ENCODE data around the gene TSTD2.
A peak's percentile ranks its signal among the peaks of the same experiment; 100 is the strongest.
"Not testable (repeated sequence)": the region's sequence is repeated elsewhere in the genome, so short reads cannot be mapped to it uniquely, and the experiment has no call there.

The TSTD2 gene

GRCh38 chr9:97629156-97629555 is 4.0 kb downstream of the TSTD2 start:
- DNase-seq: no peak

DNA sequence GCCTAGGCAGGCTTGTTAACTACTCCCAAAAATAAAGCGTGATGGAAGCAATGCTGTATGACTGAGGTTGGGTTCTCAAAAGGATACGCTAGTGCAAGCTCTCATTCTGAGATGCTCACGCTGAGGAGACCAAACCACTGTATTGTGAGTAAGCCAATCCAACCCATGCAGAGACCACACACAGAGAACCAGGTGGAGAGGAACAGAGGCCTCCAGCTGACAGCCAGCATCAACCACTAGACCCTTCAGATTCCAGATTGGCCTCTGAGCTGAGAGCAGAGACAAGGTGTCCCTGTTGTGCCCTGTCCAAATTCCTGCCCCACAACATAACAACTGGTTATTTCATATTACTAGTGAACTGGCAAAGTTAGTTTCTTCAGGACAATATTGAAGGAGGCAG is 4.5 kb downstream of the TSTD2 start:
- no peak for DNase-seq

- no peak for DNase-seq
These were observed 5.5 kb downstream of the TSTD2 start for GRCh38 chr9:97627624-97628023.

- DNase-seq: no peak
These were observed 7.5 kb downstream of the TSTD2 start for GRCh38 chr9:97625620-97626019.

DNA sequence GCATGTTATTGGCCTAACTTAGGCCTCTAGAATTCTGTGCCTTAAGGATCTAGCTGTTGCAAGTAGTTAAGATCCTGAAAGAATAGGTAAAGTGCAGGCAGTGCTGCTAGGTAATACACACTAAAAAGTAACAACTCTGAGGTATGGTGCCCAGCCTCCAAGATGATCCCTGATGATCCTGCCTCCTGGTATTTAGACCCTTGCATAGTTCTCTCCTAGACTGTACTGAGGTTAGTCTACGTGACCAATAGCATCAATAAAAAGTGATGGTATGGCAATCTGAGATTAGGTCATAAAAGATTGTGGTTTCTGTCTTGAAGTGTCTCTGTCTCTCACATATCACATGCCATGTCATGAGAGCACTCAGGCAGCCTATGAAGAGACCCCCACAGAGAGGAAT is 9.2 kb downstream of the TSTD2 start:
- DNase-seq: no peak

- not testable (repeated sequence) for DNase-seq
These were observed 10.7 kb downstream of the TSTD2 start for GRCh38 chr9:97622483-97622882.

- not testable (repeated sequence) for DNase-seq
These were observed 13.1 kb downstream of the TSTD2 start for GRCh38 chr9:97620063-97620462.

DNA sequence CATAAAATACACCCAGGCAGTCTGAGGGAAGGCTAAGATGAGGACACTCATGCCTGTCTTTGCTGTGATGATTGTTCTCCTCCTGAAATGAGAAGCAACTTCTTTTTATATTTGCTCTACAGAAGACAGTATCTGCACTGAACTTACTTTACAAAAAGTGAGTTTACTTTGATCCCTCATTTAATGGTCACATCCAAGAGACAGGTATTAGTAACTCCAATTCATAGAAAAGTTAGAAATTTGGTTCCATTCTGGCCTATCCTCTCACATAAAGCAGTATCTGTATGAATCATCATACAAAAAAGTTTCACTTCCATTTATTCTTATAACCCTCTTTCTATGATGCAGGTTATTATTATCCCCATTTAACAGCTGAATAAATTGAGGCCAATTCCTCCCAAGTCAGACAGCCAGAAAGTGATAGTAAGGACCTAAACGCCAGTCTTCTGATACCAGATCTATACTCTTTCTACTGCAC is 15.2 kb downstream of the TSTD2 start:
- DNase-seq: no peak

- peak; percentile 46 to 57 for DNase-seq
These were observed 17.6 kb downstream of the TSTD2 start for GRCh38 chr9:97615439-97616072.

DNA sequence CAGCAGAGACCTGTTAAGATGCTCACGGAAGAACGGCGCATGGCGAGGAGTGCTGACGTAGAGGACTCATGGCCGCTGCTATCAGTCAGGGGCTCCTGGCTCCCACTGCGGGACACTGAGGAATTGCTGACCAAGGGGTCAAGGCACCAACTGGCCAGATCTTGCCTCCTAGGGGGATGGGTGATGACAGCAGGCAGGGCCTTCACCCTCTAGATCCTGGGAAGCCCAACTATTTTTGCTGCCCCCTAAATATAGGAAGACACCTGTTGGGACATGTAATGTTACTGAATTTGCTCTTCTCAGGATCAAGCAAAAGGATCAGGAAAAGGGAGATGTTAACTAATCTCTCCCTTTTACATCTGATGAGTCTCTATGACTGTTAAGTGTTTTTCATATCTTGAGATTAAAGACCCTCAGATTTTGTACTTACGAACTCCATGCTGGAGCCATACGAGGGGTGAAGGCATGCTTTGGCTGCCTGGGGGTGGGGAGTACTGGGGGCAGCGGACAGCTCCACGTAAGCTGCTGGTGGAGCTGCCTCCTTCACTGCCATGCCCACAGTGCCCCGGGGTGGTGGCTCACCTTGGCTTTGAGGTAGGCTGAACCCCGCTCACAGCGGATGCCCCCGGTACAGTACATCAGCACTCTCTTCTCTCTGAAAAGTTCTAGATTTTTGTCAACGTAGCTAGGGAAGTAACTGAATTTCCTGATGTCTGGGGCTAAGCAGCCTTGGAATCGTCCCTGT is 28.1 kb downstream of the TSTD2 start:
- DNase-seq: no peak

- no peak for DNase-seq
These were observed 30.7 kb downstream of the TSTD2 start for GRCh38 chr9:97602430-97602829.

DNA sequence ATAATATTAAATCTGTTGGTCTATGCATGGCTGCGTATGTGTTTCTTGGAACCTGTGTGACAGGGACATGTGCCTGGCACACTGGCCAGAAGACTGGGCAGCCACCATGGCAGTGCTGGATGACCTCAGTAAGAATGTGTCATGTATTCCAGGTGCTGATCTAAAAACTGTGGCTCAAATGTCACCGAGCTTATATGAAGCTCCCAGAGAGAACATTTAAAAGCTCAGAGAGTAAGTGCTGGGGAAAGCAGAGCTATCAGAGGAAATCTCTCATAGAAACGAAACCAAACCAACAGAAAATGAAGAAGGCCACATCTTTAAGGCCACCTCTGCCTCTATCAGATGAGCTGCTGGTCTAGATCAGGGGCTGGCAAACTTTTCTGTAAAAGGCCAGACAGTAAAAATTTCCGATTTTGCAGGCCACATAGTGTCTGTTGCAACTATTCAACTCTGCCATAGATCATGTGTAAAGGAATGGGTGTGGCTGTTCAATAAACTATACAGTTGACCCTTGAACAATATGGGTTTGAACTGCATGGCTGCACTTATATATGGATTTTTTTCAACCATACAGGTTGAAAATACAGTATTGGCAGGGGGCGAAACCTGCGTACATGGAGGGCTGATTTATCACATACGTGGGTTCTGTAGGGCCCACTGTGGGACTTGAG is 31.8 kb downstream of the TSTD2 start:
- no peak for DNase-seq

- no peak for DNase-seq
These were observed 32.5 kb downstream of the TSTD2 start for GRCh38 chr9:97600531-97601227.

DNA sequence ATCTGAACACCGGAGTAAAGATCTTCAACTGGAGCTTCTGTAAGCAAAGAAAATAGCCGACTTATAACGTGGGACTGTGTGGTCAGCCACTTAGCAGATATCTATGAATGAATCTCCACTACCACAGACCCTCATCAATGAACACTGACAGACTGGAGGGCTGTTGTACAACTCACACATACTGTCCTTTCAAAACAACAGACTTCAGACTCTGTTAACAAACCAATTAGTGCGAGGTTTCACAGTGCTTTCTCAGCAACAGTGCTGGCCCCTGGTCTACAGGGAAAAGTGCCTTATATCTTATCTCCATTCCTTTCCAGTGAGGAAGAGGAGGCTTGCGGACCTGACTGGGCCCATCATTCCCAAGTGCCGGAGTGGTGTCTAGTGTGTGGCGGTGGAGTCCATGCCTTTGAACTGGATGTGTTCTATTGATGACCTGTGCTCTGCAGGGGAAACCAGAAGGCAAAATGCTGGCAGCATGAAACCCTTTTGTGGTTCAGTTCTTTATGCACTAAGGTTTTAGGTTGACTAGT is 33.8 kb downstream of the TSTD2 start:
- no peak for DNase-seq

DNA sequence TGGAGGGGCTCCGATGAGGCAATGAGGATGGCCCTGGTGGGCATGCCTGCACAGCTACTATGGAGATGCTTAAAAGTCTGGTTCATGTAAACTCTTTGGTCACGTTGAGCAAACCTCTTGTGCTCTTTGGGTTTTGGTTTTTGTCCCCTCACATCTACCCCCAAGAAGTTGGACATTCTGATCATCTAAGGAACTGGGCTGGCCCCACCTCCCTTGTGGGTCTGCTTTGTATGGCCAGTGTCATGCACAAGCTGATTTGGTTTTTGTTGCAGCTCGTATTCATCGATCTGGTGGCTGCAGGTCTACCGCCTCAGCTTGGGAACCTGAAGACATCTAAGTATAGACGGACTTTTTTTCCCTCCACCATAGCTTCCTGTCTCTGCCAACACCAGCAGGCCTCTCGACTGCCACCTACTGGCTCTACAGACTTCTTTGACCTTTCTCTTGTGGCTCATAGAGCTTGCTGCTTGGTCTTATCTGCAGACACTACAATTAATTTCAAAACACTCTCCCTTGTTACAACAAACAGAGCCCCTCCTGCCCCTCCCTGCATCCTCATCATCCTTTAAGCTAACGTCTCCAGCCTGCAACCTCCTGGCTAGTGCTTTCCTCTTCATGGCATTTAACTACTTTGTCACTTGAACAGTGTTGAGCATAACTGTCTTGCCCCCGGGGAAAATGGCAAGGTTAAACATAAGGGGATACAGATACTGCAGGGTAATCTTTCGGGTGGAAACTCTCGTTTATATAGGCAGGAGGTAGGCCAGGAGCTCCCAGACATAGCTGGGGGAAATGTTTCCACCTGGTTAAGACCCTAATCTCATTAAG is 34.5 kb downstream of the TSTD2 start:
- DNase-seq: peak; percentile 73 to 74

DNA sequence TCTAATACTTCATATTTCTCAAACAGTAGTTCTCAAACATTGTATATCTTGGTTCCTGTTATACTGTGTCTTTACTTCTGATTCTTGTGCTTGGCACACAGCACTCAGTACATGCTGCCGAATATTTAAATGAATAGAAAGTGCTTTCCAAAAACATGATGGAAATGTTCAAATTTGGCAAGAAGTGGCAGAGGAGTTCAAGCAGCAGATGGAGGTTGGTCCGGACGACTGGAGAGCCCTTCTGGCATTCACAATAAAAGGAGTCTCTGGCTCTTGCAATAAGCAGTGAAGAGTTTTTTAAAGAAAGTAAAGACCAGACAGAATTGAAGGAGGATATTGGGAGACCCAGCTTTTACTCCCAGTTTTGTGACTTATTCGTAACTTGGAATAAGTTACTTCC is 36.3 kb downstream of the TSTD2 start:
- DNase-seq: no peak

DNA sequence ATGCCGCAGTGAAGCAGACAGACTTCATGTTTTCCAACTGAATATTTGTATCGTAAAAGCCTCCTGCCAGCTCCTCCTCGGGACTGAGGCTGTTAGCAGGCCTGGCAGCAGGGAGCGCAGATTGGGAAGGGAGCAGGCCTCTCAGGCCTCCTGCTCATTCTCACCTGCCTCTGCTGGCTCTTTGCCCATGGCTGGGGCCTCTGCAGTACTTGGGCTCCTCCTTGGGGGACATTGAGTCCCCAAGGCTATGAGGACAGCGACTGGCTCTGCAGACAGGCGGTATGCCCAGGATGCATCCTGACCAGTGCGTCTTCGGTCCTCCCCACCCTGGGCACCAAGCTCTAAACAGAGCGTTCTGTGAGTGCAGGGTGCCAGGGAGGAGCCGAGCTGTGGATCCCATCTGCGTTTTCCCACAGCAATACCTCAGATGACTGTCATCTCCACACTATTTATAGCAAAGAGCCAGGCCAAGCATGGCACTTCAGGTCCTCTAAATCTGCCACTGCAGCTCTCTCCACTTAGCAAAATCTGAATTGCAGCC is 38.7 kb downstream of the TSTD2 start:
- no peak for DNase-seq

DNA sequence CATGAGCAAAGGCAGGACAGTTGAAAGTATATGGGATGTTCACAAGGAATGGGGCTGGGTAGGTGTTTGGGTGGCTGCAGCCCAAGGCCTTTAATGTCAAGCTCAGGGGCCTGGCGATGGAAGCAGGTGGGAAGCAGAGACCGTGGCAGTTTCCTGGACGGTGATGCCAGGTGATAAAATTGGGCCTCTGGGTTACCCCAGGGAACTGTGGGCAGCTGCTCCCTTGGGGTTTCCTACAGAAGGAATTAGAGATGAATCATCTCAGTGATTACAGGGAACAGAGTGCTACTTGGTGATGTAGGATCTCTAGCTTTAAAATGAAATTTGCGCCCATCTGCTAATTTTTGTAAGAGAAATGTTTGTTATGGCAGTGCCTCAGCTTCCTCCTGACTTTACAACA is 39.2 kb downstream of the TSTD2 start:
- DNase-seq: no peak

GRCh38 chr9:97592126-97592525 is 41.0 kb downstream of the TSTD2 start:
- DNase-seq: no peak

DNA sequence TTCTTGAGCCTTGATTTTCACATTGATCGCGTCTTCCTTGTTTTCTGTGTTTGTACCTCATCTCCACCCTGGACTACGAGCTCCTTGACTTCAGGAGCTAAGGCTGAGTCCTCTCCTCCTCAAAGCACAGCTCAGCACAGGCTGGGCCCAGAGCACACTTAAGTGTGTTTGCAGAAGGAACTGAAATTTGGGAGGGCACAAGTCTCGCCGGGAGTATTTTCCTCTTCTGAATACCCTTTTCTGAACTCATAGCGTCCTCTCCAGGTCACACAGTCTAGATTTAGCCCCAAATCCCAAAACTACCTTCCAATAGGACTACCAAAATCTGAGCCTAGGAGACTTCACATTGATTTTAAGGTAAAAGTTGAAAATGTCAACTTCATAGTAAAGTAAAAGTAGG is 41.6 kb downstream of the TSTD2 start:
- DNase-seq: no peak

GRCh38 chr9:97586909-97587308 is 46.3 kb downstream of the TSTD2 start:
- not testable (repeated sequence) for DNase-seq

DNA sequence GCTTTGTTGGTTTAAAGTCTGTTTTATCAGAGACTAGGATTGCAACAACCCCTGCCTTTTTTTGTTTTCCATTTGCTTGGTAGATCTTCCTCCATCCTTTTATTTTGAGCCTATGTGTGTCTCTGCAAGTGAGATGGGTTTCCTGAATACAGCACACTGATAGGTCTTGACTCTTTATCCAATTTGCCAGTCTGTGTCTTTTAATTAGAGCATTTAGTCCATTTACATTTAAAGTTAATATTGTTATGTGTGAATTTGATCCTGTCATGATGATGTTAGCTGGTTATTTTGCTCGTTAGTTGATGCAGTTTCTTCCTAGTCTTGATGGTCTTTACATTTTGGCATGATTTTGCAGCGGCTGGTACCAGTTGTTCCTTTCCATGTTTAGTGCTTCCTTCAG is 48.4 kb downstream of the TSTD2 start:
- not testable (repeated sequence) for DNase-seq
